ENCODE measurements around the gene SLC6A7.

Gene SLC6A7

DNA sequence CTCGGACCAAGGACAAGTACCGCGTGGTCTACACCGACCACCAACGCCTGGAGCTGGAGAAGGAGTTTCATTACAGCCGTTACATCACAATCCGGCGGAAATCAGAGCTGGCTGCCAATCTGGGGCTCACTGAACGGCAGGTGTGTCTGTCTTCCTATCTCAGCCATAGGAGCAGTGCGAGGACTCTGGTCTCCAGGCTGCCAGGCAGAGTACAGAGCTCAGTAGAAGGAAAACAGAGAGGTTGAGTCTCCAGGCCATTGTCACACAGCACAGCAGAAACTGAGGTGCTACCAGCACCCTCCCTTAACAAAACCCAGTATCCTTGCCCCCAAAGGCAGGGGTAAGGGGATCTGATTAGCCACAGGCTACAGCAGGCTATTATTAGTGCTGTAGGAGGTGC, 7.1 kb upstream of the SLC6A7 start:
- H3K36me3 ChIP-seq (ENCODE audit: insufficient read depth, low read length), result no peaks in the 10 kb centered on the region
- no peaks in the 10 kb centered on the region for H3K79me2 ChIP-seq (ENCODE audit: control insufficient read depth, insufficient read depth, low read length, unreplicated experiment)
- no peak overlapping the region for H3K4me3 ChIP-seq (ENCODE audit: low read depth, low read length)
- H3K27ac ChIP-seq (ENCODE audit: low read depth, low read length), result no peak overlapping the region
- H3K27me3 ChIP-seq (ENCODE audit: insufficient read depth, low read length), result 0 out of 2 replicates have a peak, but pooled peaks cover 1% of the 10 kb centered on the region
- H3K4me1 ChIP-seq (ENCODE audit: control insufficient read depth, insufficient read depth, low read length, unreplicated experiment), result no peaks in the 10 kb centered on the region
- H2AFZ ChIP-seq (ENCODE audit: low read length, unreplicated experiment), result no peak overlapping the region

DNA sequence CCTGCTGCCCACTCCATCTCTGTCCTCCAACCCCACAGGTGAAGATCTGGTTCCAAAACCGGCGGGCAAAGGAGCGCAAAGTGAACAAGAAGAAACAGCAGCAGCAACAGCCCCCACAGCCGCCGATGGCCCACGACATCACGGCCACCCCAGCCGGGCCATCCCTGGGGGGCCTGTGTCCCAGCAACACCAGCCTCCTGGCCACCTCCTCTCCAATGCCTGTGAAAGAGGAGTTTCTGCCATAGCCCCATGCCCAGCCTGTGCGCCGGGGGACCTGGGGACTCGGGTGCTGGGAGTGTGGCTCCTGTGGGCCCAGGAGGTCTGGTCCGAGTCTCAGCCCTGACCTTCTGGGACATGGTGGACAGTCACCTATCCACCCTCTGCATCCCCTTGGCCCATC, 6.4 kb upstream of the SLC6A7 start:
- H3K27me3 ChIP-seq (ENCODE audit: insufficient read depth, low read length), result peaks cover 8% of the 10 kb centered on the region
- no peaks in the 10 kb centered on the region for H3K4me1 ChIP-seq (ENCODE audit: control insufficient read depth, insufficient read depth, low read length, unreplicated experiment)
- H2AFZ ChIP-seq (ENCODE audit: low read length, unreplicated experiment), result no peak overlapping the region
- no peaks in the 10 kb centered on the region for H3K36me3 ChIP-seq (ENCODE audit: insufficient read depth, low read length)
- no peaks in the 10 kb centered on the region for H3K79me2 ChIP-seq (ENCODE audit: control insufficient read depth, insufficient read depth, low read length, unreplicated experiment)
- no peak overlapping the region for H3K4me3 ChIP-seq (ENCODE audit: low read depth, low read length)
- H3K27ac ChIP-seq (ENCODE audit: low read depth, low read length), result no peak overlapping the region

DNA sequence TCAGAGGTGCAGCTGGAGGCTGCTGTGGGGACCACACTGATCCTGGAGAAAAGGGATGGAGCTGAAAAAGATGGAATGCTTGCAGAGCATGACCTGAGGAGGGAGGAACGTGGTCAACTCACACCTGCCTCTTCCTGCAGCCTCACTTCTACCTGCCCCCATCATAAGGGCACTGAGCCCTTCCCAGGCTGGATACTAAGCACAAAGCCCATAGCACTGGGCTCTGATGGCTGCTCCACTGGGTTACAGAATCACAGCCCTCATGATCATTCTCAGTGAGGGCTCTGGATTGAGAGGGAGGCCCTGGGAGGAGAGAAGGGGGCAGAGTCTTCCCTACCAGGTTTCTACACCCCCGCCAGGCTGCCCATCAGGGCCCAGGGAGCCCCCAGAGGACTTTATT, 5.9 kb upstream of the SLC6A7 start:
- H3K4me1 ChIP-seq (ENCODE audit: control insufficient read depth, insufficient read depth, low read length, unreplicated experiment), result no peaks in the 10 kb centered on the region
- no peak overlapping the region for H3K4me3 ChIP-seq (ENCODE audit: low read depth, low read length)
- H3K79me2 ChIP-seq (ENCODE audit: control insufficient read depth, insufficient read depth, low read length, unreplicated experiment), result no peaks in the 10 kb centered on the region
- peaks cover 14% of the 10 kb centered on the region for H3K27me3 ChIP-seq (ENCODE audit: insufficient read depth, low read length)
- no peaks in the 10 kb centered on the region for H3K36me3 ChIP-seq (ENCODE audit: insufficient read depth, low read length)
- H2AFZ ChIP-seq (ENCODE audit: low read length, unreplicated experiment), result no peak overlapping the region
- H3K27ac ChIP-seq (ENCODE audit: low read depth, low read length), result no peak overlapping the region

DNA sequence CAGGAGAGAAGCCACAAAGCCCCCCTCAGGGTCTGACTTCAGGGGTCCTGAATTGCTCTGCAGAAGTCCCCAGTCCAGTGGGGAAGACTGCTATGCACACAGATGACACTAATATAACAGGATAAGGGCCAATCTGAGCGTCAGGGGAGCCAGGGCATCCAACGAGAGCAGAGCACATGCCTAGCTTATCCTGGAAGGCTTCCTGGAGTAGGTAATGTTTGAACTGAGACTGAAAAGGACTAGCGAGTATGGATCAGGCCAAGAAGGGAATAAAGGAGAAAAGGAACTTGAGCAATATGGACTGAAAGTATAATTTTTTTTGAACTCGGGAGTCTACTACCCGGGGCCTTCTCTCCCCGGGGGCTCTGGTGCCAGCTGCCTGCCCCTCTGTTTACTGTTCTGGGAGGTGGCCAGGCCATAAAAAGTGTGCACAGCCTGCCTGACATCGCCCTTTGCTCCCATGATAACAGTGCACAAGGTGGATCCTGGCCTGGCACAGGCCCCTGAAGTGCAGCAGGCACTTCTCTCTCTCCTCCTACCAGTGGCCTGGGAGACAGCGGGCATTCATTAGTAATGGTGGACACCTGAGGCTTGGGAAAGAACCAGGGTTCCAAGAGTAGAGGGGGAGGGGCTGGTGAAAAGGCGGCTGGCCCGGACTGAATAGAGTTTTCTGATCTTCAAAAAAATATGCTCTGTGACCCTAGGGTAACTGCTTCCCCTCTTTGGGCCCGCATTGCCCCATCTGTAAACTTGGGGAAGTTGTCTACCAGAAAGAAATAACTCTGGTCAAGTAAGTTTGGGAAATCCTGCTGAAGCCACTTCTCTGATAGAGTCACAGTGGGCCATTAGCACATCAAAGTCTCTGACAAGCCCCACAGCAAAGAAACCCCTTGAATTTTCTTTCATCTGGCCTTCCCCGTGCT, 4.6 kb upstream of the SLC6A7 start:
- no peak overlapping the region for H2AFZ ChIP-seq (ENCODE audit: low read length, unreplicated experiment)
- H3K27me3 ChIP-seq (ENCODE audit: insufficient read depth, low read length), result peaks cover 26% of the 10 kb centered on the region
- H3K27ac ChIP-seq (ENCODE audit: low read depth, low read length), result no peak overlapping the region
- no peaks in the 10 kb centered on the region for H3K79me2 ChIP-seq (ENCODE audit: control insufficient read depth, insufficient read depth, low read length, unreplicated experiment)
- no peaks in the 10 kb centered on the region for H3K36me3 ChIP-seq (ENCODE audit: insufficient read depth, low read length)
- no peaks in the 10 kb centered on the region for H3K4me1 ChIP-seq (ENCODE audit: control insufficient read depth, insufficient read depth, low read length, unreplicated experiment)
- H3K4me3 ChIP-seq (ENCODE audit: low read depth, low read length), result no peak overlapping the region

DNA sequence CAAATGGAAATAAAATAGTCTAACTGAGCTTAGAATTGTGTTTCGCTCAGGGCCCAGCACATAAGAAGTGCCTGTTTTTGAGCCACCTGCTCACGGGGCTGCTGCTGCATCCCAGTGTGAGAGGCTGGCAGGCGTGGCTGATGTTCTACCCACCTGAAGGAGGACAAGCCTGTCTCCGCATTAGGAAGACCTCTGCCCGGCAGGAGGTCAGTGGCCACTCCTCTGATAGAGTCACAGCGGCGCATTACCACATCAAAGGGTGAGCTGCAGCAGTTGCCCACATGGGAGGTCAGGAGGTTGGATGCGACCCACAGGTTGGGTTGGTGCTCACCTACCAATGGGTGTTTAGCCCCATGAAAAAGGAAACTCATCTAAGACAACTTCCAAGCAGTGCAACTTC, 3.7 kb upstream of the SLC6A7 start:
- no peaks in the 10 kb centered on the region for H3K4me1 ChIP-seq (ENCODE audit: control insufficient read depth, insufficient read depth, low read length, unreplicated experiment)
- H3K27me3 ChIP-seq (ENCODE audit: insufficient read depth, low read length), result peaks cover 35% of the 10 kb centered on the region
- H3K4me3 ChIP-seq (ENCODE audit: low read depth, low read length), result no peak overlapping the region
- H3K79me2 ChIP-seq (ENCODE audit: control insufficient read depth, insufficient read depth, low read length, unreplicated experiment), result no peaks in the 10 kb centered on the region
- no peak overlapping the region for H3K27ac ChIP-seq (ENCODE audit: low read depth, low read length)
- no peak overlapping the region for H2AFZ ChIP-seq (ENCODE audit: low read length, unreplicated experiment)
- no peaks in the 10 kb centered on the region for H3K36me3 ChIP-seq (ENCODE audit: insufficient read depth, low read length)

DNA sequence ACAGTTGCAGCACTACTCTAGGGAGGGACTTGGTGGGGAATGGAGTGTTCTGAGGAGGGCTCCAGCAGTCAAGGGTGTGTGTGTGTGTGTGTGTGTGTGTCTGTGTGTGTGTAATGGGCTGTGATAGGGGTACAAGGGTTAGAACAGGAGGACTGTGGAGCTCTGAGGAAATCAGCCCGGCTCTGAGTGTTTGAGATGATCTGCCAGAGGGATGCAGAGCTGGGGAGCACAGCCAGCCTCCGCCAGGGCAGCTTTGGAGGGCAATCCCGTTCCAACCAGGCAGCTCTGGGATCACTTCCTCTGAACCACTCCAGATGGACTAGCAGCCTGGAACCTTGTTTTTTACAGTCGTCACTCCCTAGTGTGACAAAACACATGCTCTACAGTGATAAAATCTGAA, 3.0 kb upstream of the SLC6A7 start:
- H3K4me3 ChIP-seq (ENCODE audit: low read depth, low read length), result no peak overlapping the region
- H2AFZ ChIP-seq (ENCODE audit: low read length, unreplicated experiment), result no peak overlapping the region
- H3K27ac ChIP-seq (ENCODE audit: low read depth, low read length), result no peak overlapping the region
- H3K36me3 ChIP-seq (ENCODE audit: insufficient read depth, low read length), result no peaks in the 10 kb centered on the region
- no peaks in the 10 kb centered on the region for H3K79me2 ChIP-seq (ENCODE audit: control insufficient read depth, insufficient read depth, low read length, unreplicated experiment)
- H3K4me1 ChIP-seq (ENCODE audit: control insufficient read depth, insufficient read depth, low read length, unreplicated experiment), result no peaks in the 10 kb centered on the region
- H3K27me3 ChIP-seq (ENCODE audit: insufficient read depth, low read length), result peaks cover 36% of the 10 kb centered on the region

DNA sequence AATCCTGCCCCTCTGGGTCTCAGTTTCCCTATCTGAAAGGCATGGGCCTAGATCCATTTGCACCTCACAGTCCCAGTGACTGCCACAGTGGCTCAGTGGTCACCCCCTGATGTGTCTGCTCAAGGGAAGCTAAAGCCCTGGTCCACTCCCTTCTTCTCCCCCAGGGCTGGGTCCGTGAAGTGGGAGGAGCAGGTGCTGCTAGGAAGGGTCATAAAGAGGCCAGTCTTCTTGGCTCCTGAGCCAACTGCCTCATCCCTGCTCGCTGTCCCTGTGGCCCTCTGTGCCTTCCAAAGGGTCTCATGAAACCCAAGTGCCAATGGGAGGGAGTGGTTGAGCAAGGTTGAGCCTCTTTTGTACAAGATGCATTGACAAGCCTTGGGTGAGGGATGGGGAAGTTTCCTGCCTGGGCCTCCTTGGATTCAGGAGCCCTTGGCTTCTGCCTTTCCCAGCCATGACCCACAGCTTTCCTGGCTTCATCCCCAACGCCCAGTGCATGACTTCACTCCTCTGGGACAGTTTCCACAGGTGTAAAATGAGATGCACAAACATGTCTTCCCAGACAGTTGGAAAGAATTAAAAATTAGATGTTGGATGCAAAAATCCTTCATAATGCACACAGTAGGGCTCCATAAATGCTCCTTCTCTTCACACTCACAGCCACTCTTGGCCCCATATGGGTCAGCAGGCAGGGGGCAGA, 1.6 kb upstream of the SLC6A7 start:
- Histone ChIP-seq H2AFZ (ENCODE audit: low read length, unreplicated experiment) (no peak overlapping the region), H3K27ac (ENCODE audit: low read depth, low read length) (no peak overlapping the region), H3K36me3 (ENCODE audit: insufficient read depth, low read length) (no peaks in the 10 kb centered on the region), H3K4me1 (ENCODE audit: control insufficient read depth, insufficient read depth, low read length, unreplicated experiment) (no peaks in the 10 kb centered on the region), H3K4me3 (ENCODE audit: low read depth, low read length) (no peak overlapping the region), H3K79me2 (ENCODE audit: control insufficient read depth, insufficient read depth, low read length, unreplicated experiment) (no peaks in the 10 kb centered on the region), H3K27me3 (ENCODE audit: insufficient read depth, low read length) (peaks cover 44% of the 10 kb centered on the region)

DNA sequence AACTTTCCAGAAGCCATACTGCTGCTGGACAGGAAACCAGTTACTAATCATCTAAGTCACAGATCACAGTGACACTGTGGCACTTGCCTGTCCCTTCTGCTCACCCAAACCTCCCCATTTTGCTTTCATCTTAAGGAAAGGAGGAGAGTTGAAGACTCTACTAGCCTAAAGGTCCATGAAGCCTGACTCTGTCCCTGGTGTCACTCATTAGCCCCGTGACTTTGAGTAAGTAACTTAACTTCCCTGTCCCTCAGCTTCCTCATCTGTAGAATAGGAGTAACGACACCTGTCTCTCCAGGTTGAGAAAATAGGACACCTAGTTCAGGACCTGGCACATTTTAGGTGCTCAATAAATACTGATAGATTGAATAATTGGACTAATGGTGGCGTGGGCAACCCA, 536 bp upstream of the SLC6A7 start:
- Histone ChIP-seq H2AFZ (ENCODE audit: low read length, unreplicated experiment) (no peak overlapping the region), H3K4me1 (ENCODE audit: control insufficient read depth, insufficient read depth, low read length, unreplicated experiment) (no peaks in the 10 kb centered on the region), H3K27me3 (ENCODE audit: insufficient read depth, low read length) (peaks cover 44% of the 10 kb centered on the region), H3K4me3 (ENCODE audit: low read depth, low read length) (no peak overlapping the region), H3K79me2 (ENCODE audit: control insufficient read depth, insufficient read depth, low read length, unreplicated experiment) (no peaks in the 10 kb centered on the region), H3K36me3 (ENCODE audit: insufficient read depth, low read length) (no peaks in the 10 kb centered on the region), H3K27ac (ENCODE audit: low read depth, low read length) (no peak overlapping the region)

DNA sequence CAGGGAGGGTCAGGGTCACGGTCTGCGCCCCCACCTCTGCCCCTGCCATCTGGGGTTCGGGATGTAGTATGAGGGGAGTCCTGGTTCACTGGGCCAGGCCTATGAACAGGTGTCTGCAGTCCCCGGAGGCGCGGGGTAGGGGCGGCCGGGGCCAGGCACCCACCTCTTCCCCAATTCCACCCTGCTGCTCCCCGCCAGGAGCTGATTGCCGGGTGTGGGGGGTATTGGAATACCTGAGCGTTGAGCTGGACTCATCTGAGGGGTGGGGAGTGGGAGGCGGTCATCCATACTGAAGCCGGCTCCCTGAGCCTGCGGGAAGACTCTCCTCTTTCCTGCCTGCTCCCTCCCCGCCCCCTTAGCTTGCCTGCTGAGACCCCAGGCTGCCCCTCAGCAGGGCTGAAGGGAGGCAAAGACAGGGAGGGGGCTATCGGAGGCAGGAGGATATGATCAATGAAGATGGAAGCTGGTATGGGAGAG, 679 bp downstream of the SLC6A7 start:
- no peaks in the 10 kb centered on the region for H3K36me3 ChIP-seq (ENCODE audit: insufficient read depth, low read length)
- no peaks in the 10 kb centered on the region for H3K4me1 ChIP-seq (ENCODE audit: control insufficient read depth, insufficient read depth, low read length, unreplicated experiment)
- H3K27me3 ChIP-seq (ENCODE audit: insufficient read depth, low read length), result peaks cover 45% of the 10 kb centered on the region
- H3K27ac ChIP-seq (ENCODE audit: low read depth, low read length), result no peak overlapping the region
- H3K79me2 ChIP-seq (ENCODE audit: control insufficient read depth, insufficient read depth, low read length, unreplicated experiment), result no peaks in the 10 kb centered on the region
- no peak overlapping the region for H2AFZ ChIP-seq (ENCODE audit: low read length, unreplicated experiment)
- H3K4me3 ChIP-seq (ENCODE audit: low read depth, low read length), result no peak overlapping the region

DNA sequence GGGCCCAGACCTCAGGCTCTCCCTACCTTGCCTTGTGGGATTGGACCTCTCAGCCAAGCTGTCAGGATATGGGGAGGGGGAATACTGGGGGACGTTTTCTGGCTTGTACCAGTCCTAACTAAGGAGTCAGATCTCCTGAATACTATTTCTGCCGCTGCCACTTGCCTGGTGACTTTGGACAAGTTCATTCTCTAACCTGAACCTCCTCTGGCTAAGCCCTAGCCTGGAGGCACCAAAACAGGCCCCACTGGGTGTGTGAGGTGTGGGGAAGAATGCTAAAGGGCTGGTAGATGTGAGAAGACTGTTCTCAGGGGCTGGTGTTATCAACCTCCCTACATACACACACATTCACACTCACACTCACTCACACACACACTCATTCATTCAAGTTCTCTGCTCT, 1.1 kb downstream of the SLC6A7 start:
- Histone ChIP-seq H3K36me3 (ENCODE audit: insufficient read depth, low read length) (no peaks in the 10 kb centered on the region), H3K27me3 (ENCODE audit: insufficient read depth, low read length) (peaks cover 50% of the 10 kb centered on the region), H3K4me1 (ENCODE audit: control insufficient read depth, insufficient read depth, low read length, unreplicated experiment) (no peaks in the 10 kb centered on the region), H3K27ac (ENCODE audit: low read depth, low read length) (no peak overlapping the region), H2AFZ (ENCODE audit: low read length, unreplicated experiment) (no peak overlapping the region), H3K4me3 (ENCODE audit: low read depth, low read length) (no peak overlapping the region), H3K79me2 (ENCODE audit: control insufficient read depth, insufficient read depth, low read length, unreplicated experiment) (no peaks in the 10 kb centered on the region)

DNA sequence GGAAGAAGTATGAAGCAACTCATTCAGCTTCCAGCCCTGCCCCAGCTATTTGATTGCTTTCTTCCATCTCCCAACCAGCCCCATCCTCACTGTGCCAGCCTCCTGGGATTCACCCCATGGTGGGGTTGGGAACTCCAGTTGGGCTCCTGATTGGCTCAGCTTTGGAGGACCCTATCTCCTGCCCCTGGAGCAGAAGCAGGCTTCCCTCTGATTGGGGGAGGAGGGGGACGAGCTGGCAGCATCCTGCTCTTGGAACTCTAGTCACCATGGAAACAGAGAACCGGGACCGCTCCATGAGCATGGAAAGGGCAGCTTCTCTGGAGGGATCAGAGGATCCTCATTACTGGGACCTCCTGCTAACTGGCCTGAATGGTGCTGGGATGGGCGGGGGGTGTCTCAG, 2.6 kb downstream of the SLC6A7 start:
- Histone ChIP-seq H2AFZ (ENCODE audit: low read length, unreplicated experiment) (no peak overlapping the region), H3K27ac (ENCODE audit: low read depth, low read length) (no peak overlapping the region), H3K79me2 (ENCODE audit: control insufficient read depth, insufficient read depth, low read length, unreplicated experiment) (no peaks in the 10 kb centered on the region), H3K4me1 (ENCODE audit: control insufficient read depth, insufficient read depth, low read length, unreplicated experiment) (no peaks in the 10 kb centered on the region), H3K4me3 (ENCODE audit: low read depth, low read length) (no peak overlapping the region), H3K27me3 (ENCODE audit: insufficient read depth, low read length) (peaks cover 61% of the 10 kb centered on the region), H3K36me3 (ENCODE audit: insufficient read depth, low read length) (no peaks in the 10 kb centered on the region)
